Hepatocyte (in vitro differentiated cells): ENCODE data around the gene C2CD4D. TPM values are rescaled to one million over a fixed set of nuclear protein-coding genes. Genes with fewer than 3 reads are reported as not detected.

Experiments used
- DNase-seq: peaks from one replicate; pipeline ENCODE4 v3.0.0-alpha.2; 2016; ENCODE audit warnings: low spot score
- H2AFZ ChIP-seq: fragments of 200-600 bp; sonication (generic); 2 replicates; pipeline ENCODE4 v1.6.0; 2016; ENCODE audit warnings: antibody characterized with exemption, mild to moderate bottlenecking
- H3K27ac ChIP-seq: fragments of 200-600 bp; sonication (generic); 2 replicates; pipeline ENCODE4 v1.5.1; 2016; ENCODE audit warnings: mild to moderate bottlenecking
- H3K27me3 ChIP-seq: fragments of 200-600 bp; sonication (generic); 2 replicates; pipeline ENCODE4 v1.6.1; 2016
- H3K36me3 ChIP-seq: fragments of 200-600 bp; sonication (generic); replicated peaks from 2 replicates; pipeline ENCODE4 v1.5.1; 2016; ENCODE audit warnings: low read depth; ENCODE audit not compliant: insufficient read depth
- H3K4me1 ChIP-seq: fragments of 200-600 bp; sonication (generic); 2 replicates; pipeline ENCODE4 v1.5.1; 2016; ENCODE audit warnings: mild to moderate bottlenecking, moderate library complexity; ENCODE audit not compliant: insufficient read depth
- H3K4me2 ChIP-seq: fragments of 200-600 bp; sonication (generic); 2 replicates; pipeline ENCODE4 v1.6.0; 2016
- H3K4me3 ChIP-seq: fragments of 200-600 bp; sonication (generic); 2 replicates; pipeline ENCODE4 v1.5.1; 2016; ENCODE audit warnings: mild to moderate bottlenecking
- H3K79me2 ChIP-seq: fragments of 200-600 bp; sonication (generic); 2 replicates; pipeline ENCODE4 v1.6.0; 2017; ENCODE audit warnings: mild to moderate bottlenecking
- H3K9me2 ChIP-seq: fragments of 200-600 bp; sonication (generic); replicated peaks from 2 replicates; pipeline ENCODE4 v1.6.0; 2017; ENCODE audit warnings: mild to moderate bottlenecking; ENCODE audit not compliant: insufficient read depth
- H3K9me3 ChIP-seq: fragments of 200-600 bp; sonication (generic); 2 replicates; pipeline ENCODE4 v1.5.1; 2016; ENCODE audit warnings: low read depth, mild to moderate bottlenecking
- H4K20me1 ChIP-seq: fragments of 200-600 bp; sonication (generic); 2 replicates; pipeline ENCODE4 v1.6.0; 2016; ENCODE audit warnings: mild to moderate bottlenecking; ENCODE audit not compliant: insufficient read depth, poor library complexity, severe bottlenecking
- CTCF ChIP-seq: fragments of 200-600 bp; sonication (generic); IDR thresholded peaks from 2 replicates; pipeline ENCODE4 v1.5.1; 2016; ENCODE audit warnings: antibody characterized with exemption, mild to moderate bottlenecking; ENCODE audit not compliant: poor library complexity
- EZH2 ChIP-seq: fragments of 200-600 bp; sonication (generic); IDR thresholded peaks from 2 replicates; pipeline ENCODE4 v1.6.1; 2016; ENCODE audit warnings: antibody characterized with exemption, mild to moderate bottlenecking, borderline replicate concordance
- EZH2phosphoT487 ChIP-seq: fragments of 200-600 bp; sonication (generic); IDR thresholded peaks from one replicate; pipeline ENCODE4 v1.6.1; 2018; ENCODE audit warnings: antibody characterized with exemption, mild to moderate bottlenecking, low read depth, moderate library complexity; ENCODE audit not compliant: unreplicated experiment, severe bottlenecking
- WGBS: methylation state at CpG from one replicate; pipeline ENCODE4 v1.1.6; 2016; ENCODE audit warnings: low lambda C conversion rate; ENCODE audit errors: missing lambda C conversion rate; 5-methylcytosine and 5-hydroxymethylcytosine counted together
- polyA plus RNA-seq: library from polyadenylated mRNA; unstranded; fragments of >200 nt; fragmentation: Nextera tagmentation; extraction: Ambion mirVana; gene quantifications from 2 replicates; pipeline ENCODE4 v1.2.1, GENCODE V29; 2016
- total RNA-seq: library from RNA; depleted of rRNA; stranded (reverse); fragments of >200 nt; gene quantifications from 2 replicates; pipeline ENCODE4 v1.2.3, GENCODE V29; 2014

C2CD4D gene
- total and polyA plus RNA-seq, 2 experiments from 2014 or later = 1.1 TPM; not detected in 1

- Histone ChIP-seq H3K27ac (no peak overlapping the region), H3K4me1 (no peaks in the 10 kb centered on the region), H3K79me2 (no peaks in the 10 kb centered on the region), H3K9me3 (no peaks in the 10 kb centered on the region), H3K36me3 (no peaks in the 10 kb centered on the region), H3K4me2 (no peak overlapping the region), H2AFZ (no peak overlapping the region), H3K9me2 (no peaks in the 10 kb centered on the region), H4K20me1 (no peaks in the 10 kb centered on the region), H3K4me3 (no peak overlapping the region), H3K27me3 (no peaks in the 10 kb centered on the region)
- TF ChIP-seq EZH2phosphoT487 (no peak), CTCF (no peak), EZH2 (no peak)
- DNase-seq = no peak
- WGBS = 86% methylated on average over 1 of the region's 1 CpG
These were observed 29.5 kb downstream of the C2CD4D start for GRCh38 chr1:151809985-151810556.

- Histone ChIP-seq H3K4me3 (no peak overlapping the region), H3K9me2 (no peaks in the 10 kb centered on the region), H4K20me1 (no peaks in the 10 kb centered on the region), H3K27me3 (no peaks in the 10 kb centered on the region), H3K4me2 (no peak overlapping the region), H3K4me1 (no peaks in the 10 kb centered on the region), H3K9me3 (no peaks in the 10 kb centered on the region), H3K27ac (no peak overlapping the region), H3K79me2 (no peaks in the 10 kb centered on the region), H2AFZ (no peak overlapping the region), H3K36me3 (no peaks in the 10 kb centered on the region)
- DNase-seq = no peak
- whole genome bisulfite sequencing = 71% methylated on average over 8 of the region's 8 CpGs
- TF ChIP-seq EZH2 (no peak), CTCF (no peak), EZH2phosphoT487 (no peak)
These were observed 30.2 kb downstream of the C2CD4D start for GRCh38 chr1:151809290-151809984.

- H3K4me2 ChIP-seq = no peak overlapping the region
- H3K36me3 ChIP-seq = no peaks in the 10 kb centered on the region
- no peaks in the 10 kb centered on the region for H3K9me3 ChIP-seq
- peaks cover 13% of the 10 kb centered on the region for H3K27me3 ChIP-seq
- no peaks in the 10 kb centered on the region for H3K79me2 ChIP-seq
- no peaks in the 10 kb centered on the region for H3K9me2 ChIP-seq
- TF ChIP-seq EZH2 = no peak
- no peak for TF ChIP-seq EZH2phosphoT487
- no peak for TF ChIP-seq CTCF
- no peak overlapping the region for H3K4me3 ChIP-seq
- WGBS = 86% methylated on average over 1 of the region's 1 CpG
- DNase-seq = no peak
- no peak overlapping the region for H2AFZ ChIP-seq
- H3K4me1 ChIP-seq = no peaks in the 10 kb centered on the region
- no peak overlapping the region for H3K27ac ChIP-seq
- H4K20me1 ChIP-seq = no peaks in the 10 kb centered on the region
These were observed 31.9 kb downstream of the C2CD4D start for GRCh38 chr1:151807766-151808165.
